Measurements from ENCODE around the gene FBXL17. TPM values are rescaled to one million over a fixed set of nuclear protein-coding genes. Genes with fewer than 3 reads are reported as not detected.
A peak's percentile ranks its signal among the peaks of the same experiment; 100 is the strongest.

FBXL17 gene
- total and polyA plus RNA-seq, 9 of the 15 experiments (the other 6 are each of a cell fraction or from before 2014, with no cell fraction given), result 0.32 to 5.4 (median 1.8) TPM

DNA sequence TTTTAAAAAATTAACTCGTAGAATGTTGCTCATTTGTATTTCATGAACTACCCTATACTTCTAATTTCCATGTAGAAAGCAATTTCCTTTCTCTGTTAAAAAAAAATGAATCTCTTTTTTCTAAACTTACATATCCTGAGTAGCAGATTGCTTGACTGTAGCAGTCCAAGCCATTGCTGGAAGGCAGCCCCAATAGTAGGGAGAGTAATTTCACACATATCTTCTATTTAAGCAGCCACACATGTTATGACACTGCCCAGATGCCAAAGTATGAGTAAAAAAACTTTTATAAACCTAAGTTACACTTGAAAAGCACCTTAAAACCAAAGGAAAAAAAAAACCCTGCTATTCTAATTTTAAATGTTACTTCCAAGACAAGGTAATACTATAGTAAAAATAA is 69.6 kb downstream of the FBXL17 start:
- POLR2A ChIA-PET, result no interaction called here
- no peak overlapping the region for H3K4me2 ChIP-seq (ENCODE audit: insufficient read depth, low read length)
- no peak for ATAC-seq
- H3K79me2 ChIP-seq (ENCODE audit: control insufficient read depth, insufficient read depth, low read length), result no peaks in the 10 kb centered on the region
- H3K4me1 ChIP-seq (replicated peaks in 1 of 2; ENCODE audit: control insufficient read depth in 2 of 2, insufficient read depth in 2 of 2, low read length in 2 of 2), result no peaks in the 10 kb centered on the region
- WGBS (ENCODE audit: insufficient coverage, low coverage, missing lambda C conversion rate), result 11% methylated on average over 1 of the region's 1 CpG
- no peaks in the 10 kb centered on the region for H3K9me1 ChIP-seq (ENCODE audit: control insufficient read depth, insufficient read depth, low read length)
- H3K9ac ChIP-seq (ENCODE audit: insufficient read depth in 1 of 2, low read depth in 2 of 2, low read length in 2 of 2), result no peak overlapping the region
- TF ChIP-seq, protein P1, sequence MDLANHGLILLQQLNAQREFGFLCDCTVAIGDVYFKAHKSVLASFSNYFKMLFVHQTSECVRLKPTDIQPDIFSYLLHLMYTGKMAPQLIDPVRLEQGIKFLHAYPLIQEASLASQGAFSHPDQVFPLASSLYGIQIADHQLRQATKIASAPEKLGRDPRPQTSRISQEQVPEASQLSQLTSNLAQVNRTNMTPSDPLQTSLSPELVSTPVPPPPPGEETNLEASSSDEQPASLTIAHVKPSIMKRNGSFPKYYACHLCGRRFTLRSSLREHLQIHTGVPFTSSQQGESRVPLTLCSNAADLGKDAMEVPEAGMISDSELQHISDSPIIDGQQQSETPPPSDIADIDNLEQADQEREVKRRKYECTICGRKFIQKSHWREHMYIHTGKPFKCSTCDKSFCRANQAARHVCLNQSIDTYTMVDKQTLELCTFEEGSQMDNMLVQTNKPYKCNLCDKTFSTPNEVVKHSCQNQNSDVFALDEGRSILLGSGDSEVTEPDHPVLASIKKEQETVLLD (IDR thresholded peaks at IDR 0.05), result no peak
- TF ChIP-seq FOXJ3 (CRISPR knock-in tag; IDR thresholded peaks at IDR 0.05) (no peak), MECOM (CRISPR knock-in tag; IDR thresholded peaks at IDR 0.05) (no peak)
- BruUV-seq (replicated peaks), result no TSS peak
- no peaks in the 10 kb centered on the region for H3K27me3 ChIP-seq (ENCODE audit: control insufficient read depth in 2 of 2, insufficient read depth in 2 of 2, low read length in 2 of 2)
- DNase-seq (ENCODE audit: extremely low read depth in 1 of 4, low spot score in 3 of 4), result no peak
- H3K4me3 ChIP-seq, result no peak overlapping the region
- in situ Hi-C loops (cut with MboI), result no loop called here
- no peak for FAIRE-seq
- no peaks in the 10 kb centered on the region for H4K20me1 ChIP-seq (replicated peaks; ENCODE audit: control insufficient read depth, insufficient read depth, low read length)
- H3K9me3 ChIP-seq (replicated peaks; ENCODE audit: control insufficient read depth, insufficient read depth, low read depth, low read length), result no peaks in the 10 kb centered on the region
- H2AFZ ChIP-seq (ENCODE audit: low read depth, low read length), result no peak overlapping the region
- intact Hi-C loops (cut with micrococcal nuclease), result no loop called here
- no peak overlapping the region for H3K27ac ChIP-seq (ENCODE audit: extremely low read depth, low read depth, low read length)
- no peaks in the 10 kb centered on the region for H3K36me3 ChIP-seq (ENCODE audit: control insufficient read depth, insufficient read depth, low read length)
- CTCF ChIA-PET (ENCODE audit: low intra/inter-chr PET ratio), result no interaction called here

DNA sequence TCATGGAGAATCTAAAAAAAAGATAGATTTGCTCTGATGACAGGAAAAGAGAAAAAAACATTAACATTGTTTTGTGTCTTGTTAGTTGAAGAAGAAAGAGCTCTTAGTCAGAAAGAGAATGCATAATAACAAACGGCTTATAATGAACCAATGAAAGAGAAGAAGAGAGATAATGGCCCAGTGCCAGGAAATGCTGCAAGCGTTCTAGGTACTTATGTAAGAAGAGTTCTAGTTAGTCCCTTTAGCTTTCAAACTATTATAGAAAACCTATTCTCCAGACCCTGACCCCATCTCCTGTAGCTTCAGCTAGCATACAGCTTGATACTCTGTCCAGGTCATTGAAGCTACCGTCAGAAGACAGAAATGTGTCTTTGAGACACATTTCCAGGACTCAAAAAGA is 70.2 kb downstream of the FBXL17 start:
- ATAC-seq, result no peak
- Histone ChIP-seq H2AFZ (ENCODE audit: low read depth, low read length) (no peak overlapping the region), H3K36me3 (ENCODE audit: control insufficient read depth, insufficient read depth, low read length) (no peaks in the 10 kb centered on the region), H3K79me2 (ENCODE audit: control insufficient read depth, insufficient read depth, low read length) (no peaks in the 10 kb centered on the region), H3K9ac (ENCODE audit: insufficient read depth in 1 of 2, low read depth in 2 of 2, low read length in 2 of 2) (no peak overlapping the region), H3K27ac (ENCODE audit: extremely low read depth, low read depth, low read length) (no peak overlapping the region), H3K4me3 (no peak overlapping the region), H3K27me3 (ENCODE audit: control insufficient read depth in 2 of 2, insufficient read depth in 2 of 2, low read length in 2 of 2) (no peaks in the 10 kb centered on the region), H3K4me1 (replicated peaks in 1 of 2; ENCODE audit: control insufficient read depth in 2 of 2, insufficient read depth in 2 of 2, low read length in 2 of 2) (no peaks in the 10 kb centered on the region), H4K20me1 (replicated peaks; ENCODE audit: control insufficient read depth, insufficient read depth, low read length) (no peaks in the 10 kb centered on the region), H3K9me1 (ENCODE audit: control insufficient read depth, insufficient read depth, low read length) (no peaks in the 10 kb centered on the region), H3K4me2 (ENCODE audit: insufficient read depth, low read length) (no peak overlapping the region), H3K9me3 (replicated peaks; ENCODE audit: control insufficient read depth, insufficient read depth, low read depth, low read length) (no peaks in the 10 kb centered on the region)
- no peak for FAIRE-seq
- TF ChIP-seq NFIC (IDR thresholded peaks at IDR 0.05), result peak; percentile 82
- TF ChIP-seq POU5F1 (IDR thresholded peaks at IDR 0.05; ENCODE audit: borderline replicate concordance, low read depth, low read length, partially characterized antibody), result no peak
- POLR2A ChIA-PET, result interaction anchor here (0.7 kb wide), 1 partner anchor 120 kb away, joined by 3 read pairs; no protein-coding TSS in a partner anchor
- WGBS (ENCODE audit: insufficient coverage, low coverage, missing lambda C conversion rate), result 5% methylated on average over 3 of the region's 3 CpGs
- CTCF ChIA-PET (ENCODE audit: low intra/inter-chr PET ratio), result no interaction called here
- in situ Hi-C loops (cut with MboI), result no loop called here
- no TSS peak for BruUV-seq (replicated peaks)
- intact Hi-C loops (cut with micrococcal nuclease), result no loop called here
- peak in 1 of 4 experiments; percentile 20 for DNase-seq (ENCODE audit: extremely low read depth in 1 of 4, low spot score in 3 of 4)

All from K562 (cell line).